ENCODE measurements around the gene EXT2.
A peak's percentile ranks its signal among the peaks of the same experiment; 100 is the strongest.

EXT2 gene

DNA sequence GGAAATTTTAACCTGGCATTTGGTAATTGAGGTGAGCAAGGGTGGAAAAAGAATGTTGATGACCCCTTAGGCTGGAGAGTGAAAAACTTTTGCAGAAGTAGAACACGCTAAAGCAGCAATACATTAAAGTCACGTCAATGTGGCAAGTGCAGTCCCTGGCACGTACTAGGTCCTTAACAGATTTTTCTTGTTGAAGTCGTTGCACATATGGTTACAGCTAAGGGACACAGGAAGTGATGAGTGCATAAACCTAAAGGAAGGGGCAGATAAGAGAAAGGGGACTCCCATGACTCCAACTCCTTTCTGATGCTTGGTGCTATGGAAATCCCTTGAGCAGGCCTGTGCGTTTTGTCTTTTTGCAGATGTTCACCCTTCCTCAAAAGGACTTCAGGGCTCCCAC, 28.2 kb upstream of the EXT2 start:
- Histone ChIP-seq H3K4me1 (ENCODE audit: control insufficient read depth in 1 of 2, insufficient read depth in 2 of 2, low read length in 2 of 2) (peaks cover 0 to 14% of the 10 kb centered on the region in 2 donors), H3K27me3 (ENCODE audit: low read depth, low read length) (no peaks in the 10 kb centered on the region), H3K9me3 (ENCODE audit: control insufficient read depth in 1 of 2, low read length in 2 of 2) (no peaks in the 10 kb centered on the region), H3K27ac (ENCODE audit: low read length) (no peak overlapping the region), H3K4me3 (ENCODE audit: low read depth in 1 of 2, low read length in 2 of 2) (peak overlapping the region; percentile 83 to 86), H3K36me3 (ENCODE audit: control insufficient read depth in 1 of 2, insufficient read depth in 2 of 2, low read length in 2 of 2) (peaks cover 3 to 10% of the 10 kb centered on the region in 2 donors)

DNA sequence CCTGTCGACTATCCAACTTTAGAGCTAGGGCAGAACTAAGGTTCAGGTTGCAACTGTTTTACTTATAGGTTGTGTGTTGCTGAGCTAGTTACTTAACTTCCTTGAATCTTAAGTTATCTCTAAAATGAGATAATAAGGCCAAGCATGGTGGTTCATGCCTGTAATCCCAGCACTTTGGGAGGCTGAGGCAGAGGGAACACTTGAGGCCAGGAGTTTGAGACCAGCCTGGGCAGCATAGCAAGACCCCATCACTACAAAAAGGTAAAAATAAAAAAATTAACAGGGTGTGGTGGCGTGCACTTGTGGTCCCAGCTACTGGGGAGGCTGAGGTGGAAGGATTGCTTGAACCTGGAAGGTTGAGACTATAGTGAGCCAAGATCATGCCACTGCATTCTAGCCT, 27.3 kb upstream of the EXT2 start:
- Histone ChIP-seq H3K36me3 (ENCODE audit: control insufficient read depth in 1 of 2, insufficient read depth in 2 of 2, low read length in 2 of 2) (peaks cover 3 to 17% of the 10 kb centered on the region in 2 donors), H3K4me1 (ENCODE audit: control insufficient read depth in 1 of 2, insufficient read depth in 2 of 2, low read length in 2 of 2) (peaks cover 0 to 14% of the 10 kb centered on the region in 2 donors), H3K9me3 (ENCODE audit: control insufficient read depth in 1 of 2, low read length in 2 of 2) (no peaks in the 10 kb centered on the region), H3K4me3 (ENCODE audit: low read depth in 1 of 2, low read length in 2 of 2) (no peak overlapping the region), H3K27ac (ENCODE audit: low read length) (no peak overlapping the region), H3K27me3 (ENCODE audit: low read depth, low read length) (no peaks in the 10 kb centered on the region)

DNA sequence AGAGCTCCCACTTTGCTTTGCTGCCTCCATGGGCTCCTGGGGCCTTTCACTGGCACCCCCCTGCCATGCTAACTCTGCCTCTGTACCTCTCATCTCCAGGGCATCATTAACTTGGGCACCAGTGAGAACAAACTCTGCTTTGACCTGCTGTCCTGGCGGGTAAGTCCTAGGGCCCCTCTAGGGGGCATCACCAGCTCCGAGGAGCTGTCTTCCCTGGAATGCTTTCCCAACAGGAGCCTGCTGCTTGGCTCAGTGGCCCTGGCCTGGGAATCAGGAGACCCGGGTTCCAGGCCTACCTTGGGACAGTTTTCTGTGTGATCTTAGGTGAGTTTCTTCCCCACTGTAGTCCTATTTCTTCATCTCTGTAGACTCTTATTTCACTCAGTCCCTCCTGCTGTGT, 24.3 kb upstream of the EXT2 start:
- Histone ChIP-seq H3K36me3 (ENCODE audit: control insufficient read depth in 1 of 2, insufficient read depth in 2 of 2, low read length in 2 of 2) (peaks cover 9 to 34% of the 10 kb centered on the region in 2 donors), H3K4me3 (ENCODE audit: low read depth in 1 of 2, low read length in 2 of 2) (no peak overlapping the region), H3K4me1 (ENCODE audit: control insufficient read depth in 1 of 2, insufficient read depth in 2 of 2, low read length in 2 of 2) (peaks cover 0 to 14% of the 10 kb centered on the region in 2 donors), H3K27me3 (ENCODE audit: low read depth, low read length) (no peaks in the 10 kb centered on the region), H3K27ac (ENCODE audit: low read length) (no peak overlapping the region), H3K9me3 (ENCODE audit: control insufficient read depth in 1 of 2, low read length in 2 of 2) (no peaks in the 10 kb centered on the region)

DNA sequence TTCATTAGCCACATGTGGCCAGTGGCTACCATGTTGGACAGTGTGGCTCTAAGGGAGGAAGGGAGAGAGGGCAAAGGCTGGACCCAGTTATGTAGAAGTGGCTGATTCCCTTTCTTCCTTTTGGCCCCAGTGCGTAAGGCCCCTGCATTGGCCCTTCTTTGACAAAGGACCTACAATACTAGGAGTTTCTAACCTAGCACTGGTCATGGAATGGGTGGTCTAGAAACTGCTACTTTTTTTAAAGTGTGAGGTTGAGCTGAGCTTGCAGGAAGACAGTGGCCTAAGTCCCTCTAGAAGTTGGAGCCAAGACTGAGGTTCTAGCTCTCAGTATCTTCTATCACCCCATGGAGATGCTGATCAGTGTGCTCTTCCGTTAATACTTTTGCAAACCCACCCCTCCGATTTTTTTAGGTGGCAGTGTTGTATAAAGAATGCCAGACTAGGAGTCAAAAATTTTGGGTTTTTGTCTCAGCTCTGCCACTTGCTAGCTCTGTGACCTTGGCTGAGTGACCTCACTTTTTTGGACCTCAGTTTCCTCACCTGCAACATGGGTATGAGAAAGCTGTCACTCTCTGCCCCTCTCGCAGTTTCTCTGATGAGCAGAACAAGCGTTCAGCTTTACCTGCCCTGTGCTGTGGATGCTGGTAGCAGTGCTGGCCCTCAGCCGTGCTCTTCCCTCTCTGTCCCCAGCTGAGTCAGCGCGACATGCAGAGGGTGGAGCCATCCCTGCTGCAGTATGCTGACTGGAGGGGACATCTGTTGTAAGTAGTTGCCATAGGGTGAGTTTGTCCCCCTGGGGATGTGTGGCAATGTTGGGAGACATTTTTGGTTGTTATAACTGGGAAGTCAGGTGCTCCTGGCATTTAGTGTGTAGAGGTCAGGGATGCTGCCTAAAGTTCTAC, 22.5 kb upstream of the EXT2 start:
- Histone ChIP-seq H3K36me3 (ENCODE audit: control insufficient read depth in 1 of 2, insufficient read depth in 2 of 2, low read length in 2 of 2) (peaks cover 9 to 40% of the 10 kb centered on the region in 2 donors), H3K4me1 (ENCODE audit: control insufficient read depth in 1 of 2, insufficient read depth in 2 of 2, low read length in 2 of 2) (no peaks in the 10 kb centered on the region), H3K4me3 (ENCODE audit: low read depth in 1 of 2, low read length in 2 of 2) (no peak overlapping the region), H3K27me3 (ENCODE audit: low read depth, low read length) (no peaks in the 10 kb centered on the region), H3K27ac (ENCODE audit: low read length) (no peak overlapping the region), H3K9me3 (ENCODE audit: control insufficient read depth in 1 of 2, low read length in 2 of 2) (no peaks in the 10 kb centered on the region)

DNA sequence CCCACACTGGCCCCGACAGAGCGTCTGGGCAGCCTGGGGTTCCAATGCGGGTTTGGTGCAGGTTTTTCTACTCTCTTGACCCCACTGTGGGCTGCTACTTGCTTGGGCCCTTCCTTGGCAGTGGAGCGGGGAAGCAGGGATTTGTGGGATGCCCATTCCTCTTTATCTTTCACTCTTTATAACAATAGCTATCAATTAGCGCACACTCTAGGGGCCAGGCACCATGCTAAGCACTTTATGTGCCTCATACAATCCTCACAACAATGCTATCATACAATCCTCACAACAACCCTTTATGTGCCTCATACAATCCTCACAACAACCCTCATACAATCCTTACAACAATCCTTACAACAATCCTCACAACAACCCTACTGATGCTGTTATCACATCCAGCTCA, 16.7 kb upstream of the EXT2 start:
- peaks cover 0 to 4% of the 10 kb centered on the region in 2 donors for H3K4me1 ChIP-seq (ENCODE audit: control insufficient read depth in 1 of 2, insufficient read depth in 2 of 2, low read length in 2 of 2)
- H3K27ac ChIP-seq (ENCODE audit: low read length) = no peak overlapping the region
- H3K4me3 ChIP-seq (ENCODE audit: low read depth in 1 of 2, low read length in 2 of 2) = no peak overlapping the region
- no peaks in the 10 kb centered on the region for H3K9me3 ChIP-seq (ENCODE audit: control insufficient read depth in 1 of 2, low read length in 2 of 2)
- peaks cover 6 to 38% of the 10 kb centered on the region in 2 donors for H3K36me3 ChIP-seq (ENCODE audit: control insufficient read depth in 1 of 2, insufficient read depth in 2 of 2, low read length in 2 of 2)
- H3K27me3 ChIP-seq (ENCODE audit: low read depth, low read length) = no peaks in the 10 kb centered on the region

DNA sequence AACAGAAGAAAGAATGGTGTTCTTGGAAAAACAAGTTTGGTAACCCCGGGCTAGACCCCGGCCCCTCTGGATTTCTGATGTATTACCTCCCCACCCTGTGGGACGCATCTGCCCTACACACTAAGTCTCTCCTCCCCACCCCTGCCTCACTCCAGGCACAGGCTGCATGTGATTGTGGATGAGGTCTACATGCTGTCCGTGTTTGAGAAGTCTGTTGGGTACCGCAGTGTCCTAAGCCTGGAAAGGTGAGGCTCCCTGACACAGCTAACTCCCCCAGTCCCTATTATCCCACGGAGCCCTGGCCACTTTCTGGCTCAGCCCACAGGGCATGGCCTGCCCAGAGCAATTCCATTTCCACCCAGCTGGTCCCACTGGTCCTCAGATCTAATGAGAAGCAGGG, 16.1 kb upstream of the EXT2 start:
- Histone ChIP-seq H3K4me1 (ENCODE audit: control insufficient read depth in 1 of 2, insufficient read depth in 2 of 2, low read length in 2 of 2) (peaks cover 0 to 6% of the 10 kb centered on the region in 2 donors), H3K9me3 (ENCODE audit: control insufficient read depth in 1 of 2, low read length in 2 of 2) (no peaks in the 10 kb centered on the region), H3K4me3 (ENCODE audit: low read depth in 1 of 2, low read length in 2 of 2) (no peak overlapping the region), H3K36me3 (ENCODE audit: control insufficient read depth in 1 of 2, insufficient read depth in 2 of 2, low read length in 2 of 2) (peaks cover 6 to 38% of the 10 kb centered on the region in 2 donors), H3K27ac (ENCODE audit: low read length) (no peak overlapping the region), H3K27me3 (ENCODE audit: low read depth, low read length) (no peaks in the 10 kb centered on the region)

DNA sequence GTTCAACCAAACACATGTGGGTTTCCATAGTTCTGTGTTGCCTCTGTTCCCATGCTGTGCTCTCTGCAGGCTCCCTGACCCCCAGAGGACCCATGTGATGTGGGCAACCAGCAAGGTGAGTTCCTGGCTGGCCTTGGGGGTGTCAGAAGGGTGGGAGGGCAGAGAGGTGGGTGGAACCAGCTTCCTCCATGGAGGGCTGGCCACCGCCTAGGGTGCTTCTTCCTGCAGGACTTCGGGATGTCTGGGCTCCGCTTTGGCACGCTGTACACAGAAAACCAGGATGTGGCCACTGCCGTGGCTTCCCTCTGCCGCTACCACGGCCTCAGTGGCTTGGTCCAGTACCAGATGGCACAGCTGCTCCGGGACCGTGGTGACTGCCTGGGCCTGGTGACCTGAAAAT, 14.5 kb upstream of the EXT2 start:
- H3K4me1 ChIP-seq (ENCODE audit: control insufficient read depth in 1 of 2, insufficient read depth in 2 of 2, low read length in 2 of 2) = peaks cover 0 to 6% of the 10 kb centered on the region in 2 donors
- peaks cover 0 to 27% of the 10 kb centered on the region in 2 donors for H3K36me3 ChIP-seq (ENCODE audit: control insufficient read depth in 1 of 2, insufficient read depth in 2 of 2, low read length in 2 of 2)
- no peaks in the 10 kb centered on the region for H3K9me3 ChIP-seq (ENCODE audit: control insufficient read depth in 1 of 2, low read length in 2 of 2)
- no peaks in the 10 kb centered on the region for H3K27me3 ChIP-seq (ENCODE audit: low read depth, low read length)
- no peak overlapping the region for H3K27ac ChIP-seq (ENCODE audit: low read length)
- no peak overlapping the region for H3K4me3 ChIP-seq (ENCODE audit: low read depth in 1 of 2, low read length in 2 of 2)

DNA sequence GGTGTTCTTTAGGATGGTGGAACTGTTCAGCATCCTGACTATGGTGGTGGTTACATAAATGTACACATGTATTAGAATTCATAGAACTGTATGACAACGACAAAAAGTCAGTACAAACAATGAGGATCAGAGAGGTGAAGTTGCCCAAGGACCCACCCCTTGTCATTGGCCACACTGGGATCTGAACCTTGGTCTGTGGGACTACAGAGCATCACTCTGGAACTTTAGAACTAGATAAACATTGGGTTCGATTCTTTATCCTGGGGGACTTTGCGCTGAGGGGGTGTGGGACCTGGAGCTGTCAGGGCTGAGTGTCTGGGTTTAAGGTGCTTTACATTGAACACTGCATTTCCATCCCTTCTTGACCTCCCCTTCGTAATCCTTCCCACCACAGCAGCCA, 12.8 kb upstream of the EXT2 start:
- Histone ChIP-seq H3K27me3 (ENCODE audit: low read depth, low read length) (no peaks in the 10 kb centered on the region), H3K4me3 (ENCODE audit: low read depth in 1 of 2, low read length in 2 of 2) (no peak overlapping the region), H3K27ac (ENCODE audit: low read length) (no peak overlapping the region), H3K4me1 (ENCODE audit: control insufficient read depth in 1 of 2, insufficient read depth in 2 of 2, low read length in 2 of 2) (peaks cover 0 to 6% of the 10 kb centered on the region in 2 donors), H3K36me3 (ENCODE audit: control insufficient read depth in 1 of 2, insufficient read depth in 2 of 2, low read length in 2 of 2) (peaks cover 1 to 19% of the 10 kb centered on the region in 2 donors), H3K9me3 (ENCODE audit: control insufficient read depth in 1 of 2, low read length in 2 of 2) (no peaks in the 10 kb centered on the region)

DNA sequence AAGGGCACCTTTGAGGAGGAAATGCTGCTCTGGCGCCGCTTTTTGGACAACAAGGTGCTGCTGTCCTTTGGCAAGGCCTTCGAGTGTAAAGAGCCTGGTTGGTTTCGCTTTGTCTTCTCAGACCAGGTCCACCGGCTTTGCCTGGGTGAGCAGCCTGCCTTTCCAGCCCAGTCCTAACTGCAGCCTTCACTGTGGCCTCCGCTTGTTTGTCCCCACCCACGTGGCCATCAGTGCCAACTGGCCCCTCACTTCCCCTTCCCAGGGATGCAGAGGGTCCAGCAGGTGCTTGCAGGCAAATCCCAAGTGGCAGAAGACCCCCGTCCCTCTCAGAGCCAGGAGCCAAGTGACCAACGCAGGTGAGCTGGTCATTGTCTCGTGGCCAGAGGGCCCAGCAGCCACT, 12.0 kb upstream of the EXT2 start:
- Histone ChIP-seq H3K27me3 (ENCODE audit: low read depth, low read length) (no peaks in the 10 kb centered on the region), H3K9me3 (ENCODE audit: control insufficient read depth in 1 of 2, low read length in 2 of 2) (no peaks in the 10 kb centered on the region), H3K4me3 (ENCODE audit: low read depth in 1 of 2, low read length in 2 of 2) (no peak overlapping the region), H3K27ac (ENCODE audit: low read length) (no peak overlapping the region), H3K4me1 (ENCODE audit: control insufficient read depth in 1 of 2, insufficient read depth in 2 of 2, low read length in 2 of 2) (peaks cover 0 to 6% of the 10 kb centered on the region in 2 donors), H3K36me3 (ENCODE audit: control insufficient read depth in 1 of 2, insufficient read depth in 2 of 2, low read length in 2 of 2) (peaks cover 3 to 18% of the 10 kb centered on the region in 2 donors)

DNA sequence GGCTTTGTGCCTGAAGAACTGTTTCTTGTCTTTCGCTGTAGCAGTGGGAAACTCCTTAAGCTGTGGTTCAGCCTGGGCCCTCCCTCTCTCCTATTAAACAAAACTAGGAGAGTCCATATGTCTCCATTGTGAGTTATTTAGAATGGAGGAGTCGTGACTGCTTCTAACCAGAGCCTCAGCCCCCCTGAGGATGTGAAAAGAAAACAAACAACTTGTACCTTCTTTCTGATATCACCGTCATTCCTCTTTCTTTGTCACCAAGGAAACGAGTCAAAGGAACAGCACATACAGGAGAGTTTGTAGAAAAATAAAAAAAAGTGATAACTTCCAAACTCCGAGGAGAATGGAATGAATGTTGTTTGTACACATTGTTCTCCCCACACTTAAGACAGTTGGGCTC, 11.6 kb upstream of the EXT2 start:
- H3K4me1 ChIP-seq (ENCODE audit: control insufficient read depth in 1 of 2, insufficient read depth in 2 of 2, low read length in 2 of 2) = peaks cover 0 to 6% of the 10 kb centered on the region in 2 donors
- peaks cover 3 to 14% of the 10 kb centered on the region in 2 donors for H3K36me3 ChIP-seq (ENCODE audit: control insufficient read depth in 1 of 2, insufficient read depth in 2 of 2, low read length in 2 of 2)
- no peak overlapping the region for H3K4me3 ChIP-seq (ENCODE audit: low read depth in 1 of 2, low read length in 2 of 2)
- H3K9me3 ChIP-seq (ENCODE audit: control insufficient read depth in 1 of 2, low read length in 2 of 2) = no peaks in the 10 kb centered on the region
- no peaks in the 10 kb centered on the region for H3K27me3 ChIP-seq (ENCODE audit: low read depth, low read length)
- no peak overlapping the region for H3K27ac ChIP-seq (ENCODE audit: low read length)

DNA sequence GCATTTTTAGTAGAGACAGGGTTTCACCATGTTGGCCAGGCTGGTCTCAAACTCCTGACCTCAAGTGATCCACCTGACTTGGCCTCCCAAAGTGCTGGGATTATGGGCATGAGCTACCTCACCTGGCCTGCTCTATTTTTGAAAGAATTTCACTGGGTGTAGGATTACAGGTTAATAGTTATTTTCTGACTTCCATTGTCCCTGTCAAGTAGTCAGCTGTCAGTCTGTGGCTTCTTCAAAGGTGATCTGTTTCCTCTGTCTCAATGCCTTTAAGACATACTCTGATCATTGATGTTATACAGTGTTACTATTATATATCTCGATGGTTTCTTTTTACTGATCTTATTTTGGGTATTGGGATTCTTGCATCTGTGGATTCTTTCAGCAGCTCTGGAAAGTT, 10.1 kb upstream of the EXT2 start:
- H3K4me1 ChIP-seq (ENCODE audit: control insufficient read depth in 1 of 2, insufficient read depth in 2 of 2, low read length in 2 of 2) = peaks cover 0 to 6% of the 10 kb centered on the region in 2 donors
- no peaks in the 10 kb centered on the region for H3K27me3 ChIP-seq (ENCODE audit: low read depth, low read length)
- peaks cover 3 to 11% of the 10 kb centered on the region in 2 donors for H3K36me3 ChIP-seq (ENCODE audit: control insufficient read depth in 1 of 2, insufficient read depth in 2 of 2, low read length in 2 of 2)
- H3K27ac ChIP-seq (ENCODE audit: low read length) = no peak overlapping the region
- H3K9me3 ChIP-seq (ENCODE audit: control insufficient read depth in 1 of 2, low read length in 2 of 2) = no peaks in the 10 kb centered on the region
- H3K4me3 ChIP-seq (ENCODE audit: low read depth in 1 of 2, low read length in 2 of 2) = no peak overlapping the region

Data from muscle layer of duodenum (tissue), 2 donors.